GM19372 (cell line): ENCODE measurements around the gene CDK5RAP2.

Experiments used
- ATAC-seq: cut with Tn5 transposase; IDR thresholded peaks from one replicate; pipeline ENCODE4 v1.9.1; 2021; ENCODE audit warnings: mild to moderate bottlenecking, low read depth, moderate library complexity; ENCODE audit not compliant: unreplicated experiment

The CDK5RAP2 gene

DNA sequence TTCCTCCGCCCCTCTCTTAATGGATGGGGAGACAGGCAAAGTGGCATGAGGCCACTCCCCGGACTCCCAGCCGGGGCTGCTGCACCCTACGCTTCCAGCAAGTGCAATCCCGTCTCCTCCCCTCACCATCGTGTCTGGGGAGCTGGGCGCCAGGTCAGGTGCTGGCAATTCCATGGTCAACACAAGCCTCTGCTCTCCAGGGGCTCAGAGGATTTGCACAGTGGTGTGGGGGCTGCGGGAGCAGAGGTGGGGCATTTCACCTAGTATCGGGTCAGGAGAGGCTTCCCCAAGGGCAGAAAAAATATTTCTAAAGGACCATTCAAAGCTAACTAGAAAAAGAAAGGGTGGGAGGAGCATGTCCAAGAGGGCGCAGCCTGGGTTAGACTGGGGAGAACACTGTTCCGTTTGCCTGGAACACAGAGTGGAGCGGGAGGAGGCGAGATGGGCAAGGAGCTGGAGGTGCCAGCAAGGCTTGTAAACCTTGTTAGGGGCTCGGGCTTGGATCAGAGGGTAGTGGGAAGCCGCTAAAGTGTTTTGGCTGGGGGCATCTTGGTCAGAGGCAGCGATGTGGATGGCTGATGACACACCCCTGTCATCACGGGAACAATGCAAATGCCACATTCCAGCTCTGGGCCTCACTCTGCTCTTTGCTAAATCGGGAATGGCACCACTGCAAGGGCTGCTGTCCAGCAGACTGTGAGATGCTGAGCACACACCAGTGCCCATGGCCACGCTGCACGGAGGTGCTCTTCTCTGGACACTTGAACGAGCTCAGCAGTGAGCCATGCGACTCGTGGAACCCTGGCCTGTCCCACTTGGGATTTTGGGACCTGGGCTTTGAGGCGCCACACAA, 191.7 kb downstream of the CDK5RAP2 start:
- ATAC-seq = no peak

DNA sequence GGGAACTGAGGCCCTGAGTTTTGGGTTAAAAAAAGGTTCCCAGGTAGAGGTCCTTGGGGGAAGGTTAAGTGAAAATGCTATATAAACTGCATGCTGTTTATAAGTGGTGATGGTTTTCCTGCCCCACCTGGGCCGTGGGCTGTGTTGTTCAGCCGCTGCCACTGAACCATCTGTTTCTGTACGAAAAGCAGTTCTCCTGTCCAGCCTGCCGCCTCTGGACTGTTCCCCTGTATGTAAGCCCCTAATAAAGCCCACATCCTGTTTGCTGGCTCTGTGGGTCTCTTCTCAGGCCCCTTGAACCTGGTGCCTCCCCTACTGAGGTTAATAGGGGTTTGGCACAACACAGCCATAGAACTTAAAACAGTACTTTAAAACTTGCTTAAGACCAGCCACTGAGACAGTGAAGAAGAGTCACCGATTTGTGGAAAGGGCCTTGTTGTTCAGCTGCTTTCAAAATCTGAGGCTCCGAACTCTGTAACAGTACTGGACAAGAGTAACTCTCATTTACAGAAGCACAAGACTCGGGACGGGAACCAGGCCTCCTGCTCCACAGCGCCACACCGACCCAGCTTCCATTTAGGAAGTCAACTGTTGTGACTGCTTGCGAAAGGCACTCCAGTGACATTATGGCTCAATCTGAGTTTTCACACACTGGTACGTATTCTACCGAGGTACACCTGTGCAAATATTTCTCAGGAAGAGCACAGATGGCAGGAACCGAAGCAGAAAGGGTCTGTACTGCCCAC, 192.5 kb downstream of the CDK5RAP2 start:
- ATAC-seq = no peak

DNA sequence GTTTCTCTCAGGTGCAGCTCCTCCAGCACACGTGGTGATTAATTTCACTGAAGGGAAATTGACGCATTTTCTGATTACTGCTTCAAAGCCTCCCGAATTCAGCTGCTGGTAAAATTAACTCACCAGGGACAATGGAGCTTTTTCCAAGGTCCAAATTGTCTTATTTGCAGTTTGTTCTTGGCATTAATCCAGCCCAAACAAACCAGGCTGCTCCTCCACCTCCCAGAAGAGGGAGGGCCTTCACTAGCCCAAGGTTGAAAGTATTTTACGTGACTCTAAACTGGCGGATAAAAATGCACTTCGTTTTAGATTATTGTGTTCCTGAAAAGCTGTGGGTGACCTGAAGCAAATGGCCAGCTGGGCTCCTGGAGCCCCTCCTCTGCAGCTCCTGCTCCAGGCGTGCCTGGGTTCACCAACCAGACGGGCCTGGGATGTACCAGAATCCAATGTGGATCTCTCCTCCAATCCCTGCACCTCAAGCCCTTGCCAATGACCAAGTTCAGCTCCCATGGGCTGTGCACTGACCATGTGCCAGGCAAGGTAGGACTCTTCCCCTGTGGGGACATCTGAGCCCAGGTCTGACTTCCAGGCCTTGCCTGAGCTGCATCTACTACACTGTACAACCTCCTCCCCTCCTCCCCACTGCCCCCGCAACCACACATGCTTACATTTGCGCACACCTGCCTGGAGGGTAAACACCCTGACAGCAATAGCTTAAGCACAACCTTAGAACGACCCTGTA, 193.4 kb downstream of the CDK5RAP2 start:
- ATAC-seq = no peak

DNA sequence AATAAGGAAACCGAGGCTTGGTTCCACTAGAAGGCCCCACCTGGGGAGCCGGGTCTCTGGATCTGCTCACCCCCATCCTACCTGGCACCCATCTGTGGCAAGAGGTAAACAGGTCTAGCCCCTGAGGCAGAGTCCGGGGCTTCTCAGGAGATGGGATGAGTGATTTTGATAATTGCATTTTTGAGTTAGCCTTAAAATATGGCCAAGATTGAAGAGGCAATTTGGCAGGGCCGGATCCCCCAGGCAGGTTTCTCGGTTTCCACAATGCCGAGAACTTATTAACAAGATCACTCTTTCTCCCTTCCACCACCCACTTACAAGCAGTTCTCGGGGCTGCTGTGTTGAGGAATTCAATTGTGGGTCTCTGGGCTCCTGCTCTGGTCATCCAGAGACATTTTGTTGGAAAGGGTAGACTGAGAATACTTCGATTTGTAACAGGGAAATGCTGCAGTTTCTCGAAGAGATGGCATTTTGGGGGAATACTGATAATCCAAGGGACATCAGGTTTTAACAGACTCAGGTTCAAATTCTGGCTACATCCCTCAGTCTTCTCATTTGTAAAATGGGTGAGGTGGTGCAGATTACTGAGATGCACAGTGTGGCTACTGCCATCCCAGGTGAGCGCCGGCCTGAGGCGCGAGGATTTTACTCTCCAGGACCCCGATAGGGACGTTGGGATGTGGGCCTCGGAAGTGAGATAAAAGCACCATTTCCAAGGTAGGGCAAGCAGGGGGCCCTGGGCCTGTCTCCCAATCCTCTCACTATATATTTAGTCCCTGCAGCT, 194.2 kb downstream of the CDK5RAP2 start:
- ATAC-seq = no peak

DNA sequence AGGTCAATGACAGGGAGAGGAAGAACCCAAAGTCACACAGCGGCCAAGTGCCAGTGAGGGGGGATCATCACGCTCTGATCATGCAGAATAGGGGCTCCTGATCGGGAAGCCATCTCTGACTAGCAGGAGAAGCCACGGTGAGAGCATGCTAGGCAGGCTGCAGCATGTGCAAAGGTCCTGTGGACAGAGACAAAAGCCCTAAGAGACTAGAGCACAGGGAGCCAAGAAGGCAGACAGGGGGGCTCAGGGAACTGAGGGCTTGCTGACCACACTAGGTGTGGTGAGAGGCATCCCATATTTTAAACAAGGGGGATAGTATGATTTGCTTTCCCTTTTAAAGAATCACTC, 195.1 kb downstream of the CDK5RAP2 start:
- no peak for ATAC-seq

DNA sequence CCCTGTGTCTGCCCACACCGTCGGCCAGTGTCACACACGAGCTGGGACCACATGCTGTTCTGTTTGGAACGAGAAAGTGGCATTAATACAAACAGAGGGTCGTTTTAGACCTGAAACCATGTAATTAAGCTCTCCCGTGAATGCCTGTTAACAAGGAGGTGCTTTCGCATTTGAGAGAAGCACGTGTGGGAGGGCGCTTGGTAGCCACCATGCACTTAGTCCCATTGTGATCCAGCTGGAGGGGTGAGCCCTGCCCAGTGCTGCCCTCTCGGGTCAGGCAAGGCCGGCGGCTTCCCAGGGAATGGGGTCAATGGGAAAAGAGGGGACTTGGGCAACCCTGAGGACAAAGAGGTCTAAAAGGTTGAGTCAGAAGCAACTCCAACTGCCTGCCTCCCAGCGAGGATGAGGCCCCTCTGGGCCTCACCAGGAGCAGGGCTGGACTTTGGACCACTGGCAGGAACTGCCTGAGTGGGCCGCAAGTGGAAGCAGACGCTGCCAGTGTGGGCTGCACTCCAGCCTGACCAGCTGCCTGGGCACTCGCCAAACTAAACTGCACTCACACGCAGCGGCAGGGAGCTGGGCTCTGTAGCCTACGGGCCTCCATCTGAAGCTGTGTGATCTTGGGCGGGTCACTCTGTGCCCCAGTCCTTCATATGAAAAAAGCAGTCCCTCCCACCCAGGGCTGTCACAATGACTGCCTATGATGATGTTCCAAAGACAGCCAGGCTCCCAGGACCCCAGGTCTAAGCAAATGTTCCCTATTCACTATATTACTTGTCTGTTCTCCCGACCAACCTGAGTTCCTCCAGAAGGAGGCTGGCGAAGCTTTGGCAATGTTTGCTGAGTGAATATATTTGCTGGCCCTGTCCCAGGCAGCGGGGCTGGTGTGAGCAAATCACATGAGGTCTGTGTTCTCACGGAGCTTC, 195.7 kb downstream of the CDK5RAP2 start:
- no peak for ATAC-seq

DNA sequence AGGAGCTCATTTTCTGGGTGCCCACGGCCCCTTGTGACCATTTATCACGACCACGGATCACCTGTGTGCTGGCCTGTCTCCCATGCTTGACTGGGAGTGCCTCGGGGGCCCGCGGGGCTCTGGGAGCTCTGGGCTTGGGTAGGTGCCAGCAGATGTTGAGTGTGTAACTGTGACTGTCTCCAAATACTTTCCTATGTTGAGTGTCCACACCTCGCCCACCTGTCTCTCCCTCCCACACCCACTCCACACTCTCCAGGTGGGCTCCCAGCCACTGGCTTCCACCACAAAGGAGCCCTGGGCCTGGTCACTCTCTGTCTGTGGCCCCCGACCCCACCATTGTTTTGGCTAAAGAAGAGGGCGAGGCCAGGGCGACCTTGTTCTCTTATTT, 196.4 kb downstream of the CDK5RAP2 start:
- ATAC-seq = no peak

DNA sequence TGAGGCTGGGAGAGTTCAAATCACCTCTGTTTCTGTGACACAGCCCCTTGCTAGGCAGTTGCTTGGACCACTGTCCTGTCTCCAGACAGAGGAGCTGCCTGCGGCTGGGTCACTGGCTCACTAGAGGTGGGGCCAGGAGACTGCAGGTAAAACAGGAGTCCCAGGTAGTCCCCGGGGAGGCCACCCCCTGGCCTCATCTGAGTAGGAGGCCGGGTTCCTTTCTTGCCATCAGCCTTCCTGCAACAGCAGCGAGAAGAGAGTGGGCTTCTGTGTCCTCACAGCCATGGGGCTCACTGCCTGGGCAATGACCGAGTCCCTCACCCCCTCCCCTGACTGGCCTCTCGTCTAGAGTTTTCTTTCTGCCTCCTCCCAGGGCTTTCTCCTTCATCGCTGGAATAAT, 197.5 kb downstream of the CDK5RAP2 start:
- ATAC-seq = no peak

DNA sequence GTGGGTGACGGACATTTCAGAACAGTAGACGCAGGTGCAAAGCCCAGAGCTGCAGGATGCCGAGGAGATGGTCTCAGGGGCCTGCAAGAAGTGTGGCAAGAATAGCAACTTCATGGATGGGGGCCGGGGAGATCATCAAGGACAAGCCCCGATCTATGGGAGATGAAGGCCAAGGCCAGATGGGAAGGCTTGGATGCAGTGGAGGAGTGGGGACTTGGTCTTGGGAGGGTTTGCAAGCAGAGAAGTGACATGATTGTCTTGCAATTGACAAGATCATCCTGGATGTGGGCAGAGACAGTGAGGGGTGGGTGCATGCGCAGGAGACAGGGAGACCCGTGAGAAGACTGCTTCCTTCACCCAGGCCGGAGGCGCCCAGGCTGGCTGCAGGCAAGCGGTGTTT, 198.1 kb downstream of the CDK5RAP2 start:
- no peak for ATAC-seq

DNA sequence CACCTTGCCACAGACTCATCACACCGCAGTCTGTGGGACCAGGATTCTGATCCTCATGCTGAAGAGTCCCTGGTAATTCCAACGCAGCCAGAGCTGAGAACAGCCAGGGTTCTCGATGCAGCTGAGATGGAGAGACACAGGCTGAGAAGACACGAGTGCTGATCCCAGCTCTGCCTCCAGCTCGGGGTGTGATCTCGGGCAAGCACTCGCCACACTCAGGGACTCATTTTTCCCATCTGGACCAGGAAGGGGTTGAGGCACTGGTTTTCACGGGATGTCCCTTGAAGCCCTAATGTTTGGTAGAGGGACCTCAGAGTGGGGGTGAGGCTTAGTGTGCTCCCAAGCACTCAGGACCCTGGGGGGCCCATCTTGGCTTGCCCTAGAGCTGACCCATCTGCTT, 200.4 kb downstream of the CDK5RAP2 start:
- ATAC-seq = no peak

DNA sequence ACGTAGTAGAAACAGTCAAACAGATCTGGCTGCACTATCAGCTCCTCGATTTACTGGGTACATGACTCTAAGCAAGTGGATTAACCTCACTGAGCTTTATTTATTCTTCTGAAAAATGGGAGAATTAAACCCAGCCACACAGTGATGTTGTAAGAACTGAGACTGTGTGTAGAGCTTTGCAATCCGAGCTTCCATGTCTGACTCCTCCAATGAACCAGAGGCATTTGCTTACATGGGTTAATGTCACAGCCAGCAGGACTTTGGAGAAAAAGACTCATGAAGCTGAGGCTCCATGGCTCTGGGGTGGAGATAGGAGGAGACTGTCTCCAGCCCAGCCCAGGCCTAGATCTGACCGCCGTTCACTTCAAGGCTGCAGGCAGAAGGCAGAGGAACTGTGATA, 201.3 kb downstream of the CDK5RAP2 start:
- ATAC-seq = no peak

DNA sequence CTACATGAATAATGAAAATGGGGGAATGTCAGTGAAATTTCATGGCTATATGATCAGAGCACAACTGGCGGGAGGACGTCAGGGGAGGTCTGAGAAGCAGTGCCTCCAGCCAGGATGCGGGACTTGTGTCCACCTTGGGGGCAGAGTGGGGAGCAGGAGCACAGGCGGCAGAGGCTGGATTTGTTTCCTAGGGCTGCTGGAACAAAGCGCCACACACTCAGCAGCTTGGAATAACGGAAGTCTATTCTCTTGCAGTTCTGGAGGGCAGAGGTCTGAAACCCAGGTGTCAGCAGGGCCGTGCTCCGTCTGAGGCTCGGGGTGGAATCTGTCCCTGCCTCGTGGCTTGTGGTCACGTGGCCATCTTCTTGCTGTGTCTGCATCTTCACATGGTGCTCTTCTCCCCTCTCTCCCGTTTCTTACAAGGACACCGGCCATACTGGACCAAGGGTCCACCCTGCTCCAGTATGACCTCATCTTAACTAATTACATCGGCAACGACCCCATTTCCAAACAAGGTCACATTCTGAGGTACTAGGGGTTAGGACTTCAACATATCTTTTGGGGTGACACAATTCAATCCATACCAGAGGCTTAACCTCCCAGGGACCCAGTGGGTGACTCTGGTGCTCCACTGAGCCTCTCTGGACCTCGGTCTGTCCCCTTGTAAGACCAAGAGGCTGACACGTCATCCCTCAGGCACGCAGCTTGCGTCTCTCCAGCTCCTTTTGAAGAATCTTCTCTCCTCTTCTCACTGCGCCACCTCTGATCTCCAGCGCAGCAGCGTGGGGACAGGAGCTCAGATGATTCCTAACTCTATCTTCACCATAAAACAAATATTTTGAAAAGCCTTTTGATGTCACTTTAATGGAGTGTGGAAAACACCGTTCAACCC, 202.5 kb downstream of the CDK5RAP2 start:
- ATAC-seq = no peak

DNA sequence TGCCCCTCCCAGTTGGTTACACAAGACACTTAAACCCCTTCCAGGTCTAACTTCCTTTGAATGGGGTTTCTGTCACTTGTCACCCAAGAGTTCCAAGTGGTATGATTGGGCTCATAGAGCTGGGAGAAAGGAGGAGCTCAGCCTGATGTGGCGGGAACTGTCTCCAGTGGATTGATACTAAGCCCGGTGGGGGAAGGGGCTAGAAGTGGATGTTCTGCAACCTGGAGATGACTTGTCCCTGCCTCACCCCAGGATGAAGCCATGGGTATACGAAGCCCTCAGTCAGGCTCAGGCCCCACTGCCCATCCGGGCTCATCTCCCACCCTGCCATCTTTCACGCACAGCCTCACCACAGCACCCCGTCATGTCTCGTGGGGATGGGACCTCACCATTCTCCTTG, 203.9 kb downstream of the CDK5RAP2 start:
- ATAC-seq = no peak

DNA sequence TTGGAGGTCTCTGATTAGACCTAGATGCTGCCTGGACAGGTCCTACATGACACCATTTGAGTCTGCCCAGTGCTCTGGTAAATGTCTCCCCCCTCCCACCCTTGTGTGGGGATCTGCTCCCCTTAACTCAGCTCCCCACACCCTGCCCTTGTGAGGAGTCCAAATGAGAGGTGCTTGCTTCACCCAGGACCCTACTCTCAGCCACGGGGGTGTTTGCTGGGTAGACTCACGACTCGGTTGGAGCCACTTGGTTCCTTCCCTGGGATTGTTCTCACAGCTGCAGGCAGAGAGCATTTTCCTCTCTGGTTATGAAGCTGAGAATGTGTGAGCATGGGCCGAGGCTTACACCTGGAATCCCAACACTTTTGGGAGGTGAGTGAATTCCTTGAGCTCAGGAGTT, 204.7 kb downstream of the CDK5RAP2 start:
- no peak for ATAC-seq

DNA sequence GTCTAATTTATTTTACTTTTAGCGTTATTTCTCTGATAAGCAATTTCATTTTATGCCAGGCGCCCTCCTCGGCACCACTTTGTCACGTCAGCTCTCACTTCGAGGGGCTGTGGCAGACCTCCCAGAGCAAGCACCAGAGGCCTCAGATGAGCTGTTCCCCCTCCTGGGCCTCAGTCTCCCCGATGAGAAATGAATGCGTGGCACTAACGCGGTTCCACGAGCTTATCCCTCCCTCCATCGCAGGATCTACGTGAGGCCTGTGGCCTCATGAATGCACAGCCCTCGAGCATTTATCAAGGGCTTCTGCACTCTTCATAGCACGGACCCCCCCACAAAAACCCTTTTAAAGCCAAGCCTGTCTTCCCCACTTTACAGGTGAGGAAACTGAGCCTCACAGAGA, 205.2 kb downstream of the CDK5RAP2 start:
- no peak for ATAC-seq

DNA sequence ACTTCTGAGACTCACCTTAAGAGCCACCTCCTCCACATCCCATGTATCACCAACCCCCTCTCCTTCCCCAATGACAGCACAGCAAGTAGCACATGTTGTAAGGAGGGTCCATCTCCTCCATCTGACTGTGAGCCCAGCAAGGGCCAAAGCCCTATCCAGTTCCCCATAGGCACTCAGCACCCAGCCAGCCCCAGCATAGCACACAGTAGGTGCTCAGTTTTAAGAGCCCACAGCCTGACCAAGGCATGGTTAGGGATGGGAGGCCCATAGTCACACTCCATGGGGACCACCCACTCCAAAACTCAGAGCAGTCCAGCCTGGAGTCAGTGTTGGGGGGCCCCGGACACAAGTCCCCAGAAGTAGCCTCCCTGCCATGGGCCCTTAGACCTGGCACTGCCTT, 205.7 kb downstream of the CDK5RAP2 start:
- no peak for ATAC-seq

DNA sequence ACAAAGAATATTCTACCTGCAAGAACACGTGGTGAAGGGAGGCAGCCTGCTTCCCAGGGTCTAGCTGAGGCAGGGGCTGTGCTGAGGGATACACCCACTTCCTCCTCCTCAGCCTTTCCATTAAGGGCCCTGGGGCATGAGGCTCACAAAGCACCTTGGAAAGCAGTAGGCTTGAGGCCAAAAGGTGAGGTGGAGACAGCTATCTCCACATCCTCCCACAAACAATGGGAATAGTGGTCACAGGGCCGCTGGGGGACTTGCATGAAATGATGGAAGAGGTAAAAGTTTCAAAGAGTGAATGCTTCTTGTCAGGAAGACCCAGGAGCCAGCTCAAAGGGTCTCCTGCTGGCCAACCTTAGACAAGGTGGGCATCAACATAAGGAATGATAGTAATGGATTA, 207.9 kb downstream of the CDK5RAP2 start:
- ATAC-seq = no peak

DNA sequence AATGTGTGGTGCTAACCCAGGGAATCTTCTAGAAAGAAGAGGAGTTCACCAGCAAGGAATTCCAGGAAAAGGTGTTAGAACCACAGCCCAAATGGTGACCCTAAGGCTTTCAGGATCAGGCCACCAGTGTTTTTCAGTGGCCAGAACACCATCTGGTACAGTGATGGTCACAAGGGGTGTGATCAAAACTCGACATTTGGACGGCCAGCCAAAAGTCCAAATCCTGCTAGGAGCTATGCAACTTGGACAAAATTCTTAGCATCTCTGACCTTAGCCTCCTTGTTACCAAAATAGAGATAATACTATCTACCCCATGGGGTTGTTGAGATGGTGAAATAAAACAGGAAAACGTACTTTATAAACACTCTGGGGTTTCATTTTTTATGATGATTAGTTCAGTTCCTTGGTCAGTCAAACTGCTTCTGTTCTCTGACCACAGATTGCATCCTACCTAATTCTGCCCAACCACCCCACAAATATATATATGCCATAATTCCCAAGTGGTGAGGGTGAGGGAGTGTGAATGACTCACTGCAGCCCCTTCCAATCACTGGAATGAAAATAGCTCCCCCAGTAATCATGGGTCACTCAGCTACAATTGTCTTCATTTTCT, 210.3 kb downstream of the CDK5RAP2 start:
- no peak for ATAC-seq
